ENCODE results near the gene COX15.
"Not testable (repeated sequence)": the region's sequence is repeated elsewhere in the genome, so short reads cannot be mapped to it uniquely, and the experiment has no call there.

COX15 gene

GRCh38 chr10:99740933-99741559 is 9.1 kb upstream of the COX15 start:
- DNase-seq (ENCODE audit: low spot score) = no peak

DNA sequence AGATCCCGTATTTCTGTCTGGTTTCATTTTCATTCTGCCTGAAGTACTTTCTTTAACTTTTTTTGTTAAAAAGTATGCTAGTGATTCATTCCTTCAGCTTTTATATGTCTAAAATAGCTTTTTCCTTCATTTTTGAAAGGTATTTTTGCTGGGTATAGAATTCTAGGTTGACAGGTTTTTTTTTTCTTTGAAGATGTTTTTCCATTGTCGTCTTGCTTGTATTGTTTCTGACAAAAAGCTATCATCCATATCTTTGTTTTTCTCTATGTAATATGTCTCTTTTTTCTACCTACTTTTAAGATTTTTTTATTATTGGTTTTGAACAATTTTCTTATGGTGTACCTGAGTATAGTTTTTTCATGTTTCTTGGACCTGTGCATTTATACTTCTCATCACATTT is 8.3 kb upstream of the COX15 start:
- DNase-seq (ENCODE audit: low spot score) = no peak

GRCh38 chr10:99734111-99734510 is 2.2 kb upstream of the COX15 start:
- DNase-seq (ENCODE audit: low spot score) = not testable (repeated sequence)

GRCh38 chr10:99733366-99733765 is 1.4 kb upstream of the COX15 start:
- DNase-seq (ENCODE audit: low spot score) = no peak

GRCh38 chr10:99731306-99732032 is 458 bp downstream of the COX15 start:
- peak; percentile 14 for DNase-seq (ENCODE audit: low spot score)

DNA sequence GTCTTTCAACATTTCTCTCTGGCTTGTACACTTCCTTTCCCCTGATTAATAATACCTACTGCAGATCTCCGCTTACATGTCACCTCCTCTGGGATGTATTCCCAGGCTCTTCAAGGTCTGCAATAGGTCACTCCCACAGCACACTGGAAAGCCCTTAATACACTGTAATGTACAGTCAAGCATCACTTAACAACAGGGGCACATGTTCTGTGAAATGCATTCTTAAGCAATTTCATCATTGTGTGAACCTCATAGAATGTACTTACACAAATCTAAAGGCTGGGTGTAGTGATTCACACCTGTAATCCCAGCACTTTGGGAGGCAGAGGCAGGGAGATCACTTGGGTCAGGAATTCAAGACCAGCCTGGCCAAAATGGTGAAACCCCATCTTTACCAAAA is 1.9 kb downstream of the COX15 start:
- DNase-seq (ENCODE audit: low spot score) = no peak

GRCh38 chr10:99720387-99720786 is 11.5 kb downstream of the COX15 start:
- DNase-seq (ENCODE audit: low spot score) = no peak

DNA sequence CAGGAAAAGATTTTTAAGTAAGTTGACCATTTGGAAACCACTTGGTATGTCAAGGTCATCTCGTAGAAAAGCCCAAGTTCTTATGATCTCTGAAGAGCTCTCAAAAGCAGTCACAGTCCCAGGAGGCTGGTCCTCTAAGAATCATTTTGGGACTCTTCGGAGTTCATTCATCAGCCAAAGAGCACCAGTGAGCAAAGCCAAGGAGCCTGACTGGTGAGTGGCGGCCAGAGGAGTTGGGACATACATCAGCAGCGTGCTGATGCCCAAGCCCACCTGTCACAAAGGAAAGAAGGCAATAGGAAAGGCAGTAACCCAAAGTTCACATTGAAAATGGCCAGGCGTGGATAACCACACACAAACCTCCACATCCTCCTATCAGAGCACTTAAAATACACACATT is 17.5 kb downstream of the COX15 start:
- DNase-seq (ENCODE audit: low spot score) = no peak

GRCh38 chr10:99711129-99711719 is 20.7 kb downstream of the COX15 start:
- peak; percentile 81 for DNase-seq (ENCODE audit: low spot score)

- peak; percentile 33 for DNase-seq (ENCODE audit: low spot score)
Observed at GRCh38 chr10:99709480-99710229, 22.3 kb downstream of the COX15 start.

DNA sequence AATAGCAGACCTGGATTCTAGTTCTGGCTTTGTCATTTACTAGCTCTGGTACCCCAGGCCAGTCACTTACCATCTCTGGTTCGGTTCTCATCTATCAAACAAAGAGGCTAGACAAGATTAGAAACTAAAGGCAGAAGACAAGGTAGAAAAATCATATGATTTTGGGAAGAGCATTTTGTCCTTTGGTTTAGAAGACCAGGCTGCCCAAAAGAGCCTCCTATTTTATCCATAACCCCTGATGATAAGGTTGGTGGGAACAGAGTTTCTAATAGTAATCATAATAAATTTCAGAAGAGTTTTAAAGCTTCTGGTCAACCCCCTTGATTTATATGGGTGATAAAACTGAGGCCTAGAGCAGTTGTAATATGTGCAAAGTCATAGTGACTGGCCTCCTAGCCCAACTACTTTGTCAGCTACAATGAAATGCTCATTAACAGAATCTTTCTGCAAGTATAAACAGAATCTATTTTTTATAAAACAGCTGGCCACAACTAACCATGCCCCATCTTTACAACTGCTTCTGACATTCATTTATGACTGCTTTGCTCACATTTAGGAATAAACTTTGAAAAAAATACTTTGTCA is 23.4 kb downstream of the COX15 start:
- DNase-seq (ENCODE audit: low spot score) = peak; percentile 82

GRCh38 chr10:99700649-99701048 is 31.3 kb downstream of the COX15 start:
- DNase-seq (ENCODE audit: low spot score) = no peak

DNA sequence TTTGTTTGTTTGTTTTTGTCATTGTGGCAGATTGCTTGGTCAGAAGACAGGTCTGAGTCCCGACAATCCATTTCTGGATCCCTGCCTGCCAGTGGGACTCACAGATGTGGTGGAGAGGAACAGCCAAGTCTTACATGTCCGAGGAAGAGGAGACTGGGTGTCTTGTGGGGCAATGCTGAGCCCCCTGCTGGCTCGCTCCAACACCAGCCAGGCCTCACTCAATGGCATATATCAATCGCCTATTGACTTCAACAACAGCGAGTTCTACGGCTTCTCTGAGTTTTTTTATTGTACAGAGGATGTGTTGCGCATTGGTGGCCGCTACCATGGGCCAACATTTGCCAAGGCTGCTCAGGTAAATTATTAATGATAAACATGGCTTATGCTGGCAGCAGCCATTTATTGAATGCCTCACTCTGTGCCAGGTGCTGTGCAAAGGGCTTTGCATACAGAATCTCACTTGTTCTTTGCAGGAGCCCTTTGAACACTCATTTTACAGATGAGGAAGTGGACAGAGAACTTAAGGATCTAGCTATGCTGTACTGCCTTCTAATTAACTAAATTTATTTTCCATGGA is 33.3 kb downstream of the COX15 start:
- no peak for DNase-seq (ENCODE audit: low spot score)

GRCh38 chr10:99695761-99696160 is 36.2 kb downstream of the COX15 start:
- no peak for DNase-seq (ENCODE audit: low spot score)

DNA sequence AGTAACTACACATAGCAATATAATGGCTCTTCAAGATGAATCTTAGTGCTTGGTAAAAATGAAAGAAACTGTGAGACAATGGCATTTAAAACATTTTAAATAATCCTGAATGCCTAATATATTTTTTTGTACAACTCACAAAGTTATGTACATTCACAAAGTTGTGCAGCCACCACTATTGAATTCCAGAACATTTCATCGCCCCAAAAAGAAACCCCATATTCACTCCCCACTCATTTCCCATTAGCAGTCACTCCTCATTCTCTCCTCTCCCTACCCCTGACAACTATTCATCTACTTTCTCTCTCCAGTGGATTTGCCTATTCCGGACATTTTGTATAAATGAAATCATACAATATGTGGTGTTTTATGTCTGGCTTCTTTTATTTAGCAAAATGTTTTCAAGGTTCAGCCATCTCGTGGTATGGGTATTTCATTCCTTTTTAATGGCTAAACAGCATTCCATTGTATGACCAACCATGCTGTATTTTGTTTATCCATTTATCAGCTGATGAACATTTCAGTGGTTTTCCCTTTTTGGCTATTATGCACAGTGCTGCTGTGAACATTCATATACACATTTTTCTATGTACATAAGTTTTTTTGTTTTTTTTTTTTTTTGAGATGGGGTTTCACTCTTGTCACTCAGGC is 37.9 kb downstream of the COX15 start:
- no peak for DNase-seq (ENCODE audit: low spot score)

DNA sequence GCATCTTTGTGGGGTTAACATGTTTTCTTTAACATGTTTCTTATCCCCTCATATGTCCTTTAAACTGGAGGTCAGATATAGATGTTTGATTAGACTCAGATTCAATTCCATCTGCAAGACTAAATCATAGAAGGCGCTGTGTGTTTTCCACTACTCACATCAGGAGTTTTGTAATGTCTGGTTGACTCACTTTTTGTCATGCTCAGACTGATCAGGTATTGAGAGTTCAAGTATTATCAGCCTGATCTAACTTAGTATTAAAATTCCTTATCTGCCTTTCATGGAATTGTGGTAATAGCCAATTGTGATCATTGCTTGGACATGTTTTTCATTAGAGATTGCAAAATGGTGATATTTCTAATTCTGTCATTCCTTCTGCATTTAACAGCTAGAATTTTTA is 42.5 kb downstream of the COX15 start:
- DNase-seq (ENCODE audit: low spot score) = no peak

- DNase-seq (ENCODE audit: low spot score) = no peak
Observed at GRCh38 chr10:99685597-99685967, 46.3 kb downstream of the COX15 start.

DNA sequence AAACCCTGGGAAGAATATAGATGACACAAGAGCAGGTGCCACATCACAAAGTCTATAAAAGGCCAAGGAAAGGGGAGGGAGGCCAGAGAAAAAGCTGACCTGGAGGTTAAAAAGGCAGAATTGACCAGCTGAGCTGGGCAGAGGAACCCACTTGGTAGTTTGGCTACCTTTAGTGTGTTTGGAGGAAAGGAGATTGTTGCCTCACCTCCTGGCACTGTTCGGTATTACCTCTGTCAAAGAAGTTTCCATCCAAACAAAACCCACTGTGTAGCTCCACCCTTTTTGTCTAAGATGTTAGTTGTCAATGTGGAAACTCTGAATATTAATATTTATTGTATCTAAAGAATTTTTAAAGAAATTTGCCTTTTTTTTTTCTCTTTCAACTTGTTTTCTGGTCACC is 49.2 kb downstream of the COX15 start:
- no peak for DNase-seq (ENCODE audit: low spot score)
